GM21515 (cell line): ENCODE data around the gene CENPVL2.
"Not testable (repeated sequence)": the region's sequence is repeated elsewhere in the genome, so short reads cannot be mapped to it uniquely, and the experiment has no call there.

Experiments
- ATAC-seq: cut with Tn5 transposase; IDR thresholded peaks from one replicate; pipeline ENCODE4 v1.9.1; 2021; ENCODE audit not compliant: unreplicated experiment

The CENPVL2 gene

GRCh38 chrX:51682720-51683062 lies at the start of gene CENPVL2:
TSS of gene CENPVL2 (minus strand) at chrX:51682831. CDS start at chrX:51682831, 0 bp downstream.
- not testable (repeated sequence) for ATAC-seq

DNA sequence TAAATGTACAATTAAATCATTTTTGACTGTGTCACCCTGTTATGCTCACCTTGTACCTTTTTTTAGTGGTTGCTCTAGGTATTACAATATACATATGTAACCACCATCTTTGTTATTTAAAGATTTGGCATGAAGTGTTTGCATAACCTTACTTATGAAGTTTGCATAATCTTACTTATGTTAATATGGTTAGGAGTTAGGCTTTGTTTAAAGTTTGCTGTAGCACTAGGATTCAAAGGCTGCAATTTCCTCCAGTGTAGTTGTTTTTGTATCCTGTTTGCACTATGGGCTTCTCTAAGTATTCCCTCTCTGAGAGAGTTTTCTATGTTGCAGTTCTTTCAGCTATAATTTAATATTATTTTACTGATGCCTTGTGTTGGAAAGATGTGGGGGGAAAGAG lies 45.6 kb upstream of the CENPVL2 start:
- no peak for ATAC-seq

DNA sequence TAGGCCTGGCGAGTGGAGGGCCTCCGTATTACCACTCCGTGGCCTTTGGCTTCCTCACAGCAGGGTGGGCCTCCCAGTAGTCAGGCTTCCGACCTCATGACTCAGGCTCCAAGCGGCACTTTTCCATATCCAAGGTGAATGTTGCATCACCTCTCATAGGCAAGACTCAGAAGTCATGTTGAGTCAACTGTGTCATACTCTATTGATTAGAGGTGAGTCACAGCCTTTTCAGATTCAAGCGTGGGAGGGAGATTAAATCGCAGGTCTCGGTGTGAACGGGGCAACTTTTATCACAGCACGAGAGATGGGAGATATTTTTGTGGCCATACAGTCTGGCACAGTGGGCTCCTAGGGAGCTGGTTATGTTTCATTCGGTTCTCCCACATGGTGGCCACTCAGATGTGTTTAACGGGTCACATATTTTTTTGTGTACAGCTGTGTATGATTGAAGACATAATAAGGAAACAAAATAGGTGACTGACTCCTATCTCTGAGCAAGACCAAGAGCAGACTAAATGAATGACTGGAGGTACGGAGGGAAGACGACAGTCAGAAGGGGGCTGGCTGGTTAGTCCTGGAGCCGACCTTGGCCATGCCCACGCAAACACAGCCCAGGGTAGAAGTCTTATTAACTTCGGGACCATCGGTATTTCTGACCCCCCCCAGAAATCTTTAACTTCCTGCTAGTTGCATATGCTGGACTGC lies 30.5 kb upstream of the CENPVL2 start:
- ATAC-seq = not testable (repeated sequence)

DNA sequence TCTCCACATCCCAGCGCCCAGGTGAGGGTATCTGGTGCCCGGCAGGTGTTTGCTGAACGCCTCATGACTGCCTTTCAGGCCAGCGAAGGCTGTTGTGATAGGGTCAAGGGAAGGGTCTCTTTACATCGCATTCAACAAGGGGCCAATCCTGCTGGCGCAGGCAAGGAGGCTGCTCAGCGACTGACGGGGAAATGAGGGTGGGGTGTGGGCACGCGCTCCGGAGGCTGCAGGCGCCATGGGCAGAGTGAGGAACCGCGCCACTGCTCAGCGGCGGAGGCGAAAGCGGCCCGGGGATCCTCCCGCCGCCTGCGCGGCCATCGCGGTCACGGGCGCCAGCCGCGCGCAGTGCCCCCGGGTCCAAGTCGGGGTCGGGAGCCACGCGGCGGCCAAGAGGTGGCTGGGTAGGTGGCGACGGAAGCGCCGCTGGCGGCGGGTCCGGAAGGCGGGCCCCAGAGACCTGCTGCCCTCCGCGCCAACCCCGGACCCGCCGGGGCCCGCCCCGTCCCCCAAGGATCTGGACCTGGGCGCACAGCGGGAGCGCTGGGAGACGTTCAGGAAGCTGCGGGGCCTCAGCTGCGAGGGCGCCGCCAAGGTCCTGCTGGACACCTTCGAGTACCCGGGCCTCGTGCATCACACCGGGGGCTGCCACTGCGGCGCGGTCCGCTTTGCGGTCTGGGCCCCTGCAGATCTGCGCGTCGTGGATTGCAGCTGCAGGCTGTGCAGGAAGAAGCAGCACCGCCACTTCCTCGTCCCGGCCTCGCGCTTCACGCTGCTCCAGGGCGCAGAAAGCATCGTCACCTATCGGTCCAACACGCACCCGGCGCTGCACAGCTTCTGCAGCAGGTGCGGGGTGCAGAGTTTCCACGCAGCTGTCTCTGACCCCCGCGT lies 27.9 kb upstream of the CENPVL2 start, which contains the start of gene CENPVL1:
Gene CENPVL1, plus strand, starts transcription at position 236 of the 888 bp plus-strand sequence. Its CDS starts 0 bp downstream, at position 236.
- ATAC-seq = not testable (repeated sequence)

- ATAC-seq = no peak
These were observed 14.8 kb upstream of the CENPVL2 start for GRCh38 chrX:51697397-51697796.

DNA sequence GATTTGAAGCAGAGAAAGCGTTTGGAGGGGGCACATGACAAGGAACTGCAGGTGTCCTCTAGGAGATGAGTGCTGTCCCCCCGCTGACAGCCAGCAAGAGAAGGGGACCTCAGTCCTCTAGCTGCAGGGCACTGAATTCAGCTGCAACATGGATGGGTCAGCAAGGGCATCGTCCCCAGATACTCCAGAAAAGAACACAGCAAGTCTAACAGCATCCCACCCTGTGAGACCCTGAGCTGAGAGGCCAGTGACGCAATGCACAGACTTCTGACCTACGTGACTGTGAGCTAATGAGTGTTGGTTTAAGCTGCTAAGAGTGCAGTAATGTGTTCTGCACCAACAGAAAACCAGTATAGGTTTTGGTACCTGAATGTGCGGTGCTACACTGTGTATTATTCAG lies 11.6 kb upstream of the CENPVL2 start:
- no peak for ATAC-seq

- ATAC-seq = not testable (repeated sequence)
These were observed 567 bp downstream of the CENPVL2 start for GRCh38 chrX:51681808-51682719.

DNA sequence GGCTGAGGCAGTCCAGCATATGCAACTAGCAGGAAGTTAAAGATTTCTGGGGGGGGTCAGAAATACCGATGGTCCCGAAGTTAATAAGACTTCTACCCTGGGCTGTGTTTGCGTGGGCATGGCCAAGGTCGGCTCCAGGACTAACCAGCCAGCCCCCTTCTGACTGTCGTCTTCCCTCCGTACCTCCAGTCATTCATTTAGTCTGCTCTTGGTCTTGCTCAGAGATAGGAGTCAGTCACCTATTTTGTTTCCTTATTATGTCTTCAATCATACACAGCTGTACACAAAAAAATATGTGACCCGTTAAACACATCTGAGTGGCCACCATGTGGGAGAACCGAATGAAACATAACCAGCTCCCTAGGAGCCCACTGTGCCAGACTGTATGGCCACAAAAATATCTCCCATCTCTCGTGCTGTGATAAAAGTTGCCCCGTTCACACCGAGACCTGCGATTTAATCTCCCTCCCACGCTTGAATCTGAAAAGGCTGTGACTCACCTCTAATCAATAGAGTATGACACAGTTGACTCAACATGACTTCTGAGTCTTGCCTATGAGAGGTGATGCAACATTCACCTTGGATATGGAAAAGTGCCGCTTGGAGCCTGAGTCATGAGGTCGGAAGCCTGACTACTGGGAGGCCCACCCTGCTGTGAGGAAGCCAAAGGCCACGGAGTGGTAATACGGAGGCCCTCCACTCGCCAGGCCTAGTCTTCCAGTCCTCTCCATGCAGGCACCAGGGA lies 2.8 kb downstream of the CENPVL2 start:
- not testable (repeated sequence) for ATAC-seq

DNA sequence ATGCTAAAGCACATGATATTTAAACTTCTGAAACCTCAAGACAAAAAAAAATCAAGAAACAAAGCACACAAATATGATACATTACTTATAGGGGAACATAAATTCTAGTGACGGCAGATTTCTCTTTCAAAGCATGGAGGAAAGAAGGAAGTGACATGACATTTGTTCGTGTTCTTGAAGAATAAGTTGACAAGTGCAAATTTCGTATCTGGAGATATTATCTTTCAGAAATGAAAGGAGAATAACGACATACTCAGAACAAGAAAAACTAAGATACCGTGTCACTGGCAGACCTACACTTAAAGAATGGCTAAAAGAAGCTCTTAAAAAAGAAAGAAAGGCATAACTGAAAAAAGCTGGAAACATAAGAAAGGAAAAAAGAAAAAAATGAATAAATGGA lies 16.6 kb downstream of the CENPVL2 start:
- no peak for ATAC-seq

GRCh38 chrX:51643377-51643776 lies 39.3 kb downstream of the CENPVL2 start:
- no peak for ATAC-seq

GRCh38 chrX:51641421-51642021 lies 41.1 kb downstream of the CENPVL2 start:
- ATAC-seq = no peak

DNA sequence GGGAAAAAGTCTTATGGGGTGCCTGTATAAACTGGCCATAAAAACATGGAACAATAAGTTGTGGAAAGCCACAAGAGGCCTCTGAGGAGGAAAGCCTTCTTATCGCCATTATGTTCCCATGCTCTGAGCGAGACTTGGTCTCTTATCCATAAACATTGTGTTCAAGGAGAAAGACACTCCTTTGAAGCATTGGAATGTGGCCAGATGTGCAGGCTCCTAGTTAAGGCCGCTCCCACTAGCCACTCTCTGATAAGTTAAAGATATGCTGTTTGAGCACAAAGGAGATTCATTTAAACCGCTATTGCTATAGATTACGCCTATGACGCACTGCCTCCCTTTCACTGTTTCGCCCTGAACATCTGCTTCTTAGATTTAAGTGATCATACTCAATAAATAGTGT lies 46.1 kb downstream of the CENPVL2 start:
- not testable (repeated sequence) for ATAC-seq
